GM18508 (cell line): ENCODE data around the gene HOXC6.
"Not testable (repeated sequence)": the region's sequence is repeated elsewhere in the genome, so short reads cannot be mapped to it uniquely, and the experiment has no call there.

Source experiments
- ATAC-seq: cut with Tn5 transposase; IDR thresholded peaks from one replicate; pipeline ENCODE4 v1.9.1; 2021; ENCODE audit warnings: moderate number of reproducible peaks; ENCODE audit not compliant: insufficient read depth, unreplicated experiment

Gene HOXC6

GRCh38 chr12:54077843-54078242 is 49.6 kb downstream of the HOXC6 start:
- ATAC-seq: not testable (repeated sequence)

DNA sequence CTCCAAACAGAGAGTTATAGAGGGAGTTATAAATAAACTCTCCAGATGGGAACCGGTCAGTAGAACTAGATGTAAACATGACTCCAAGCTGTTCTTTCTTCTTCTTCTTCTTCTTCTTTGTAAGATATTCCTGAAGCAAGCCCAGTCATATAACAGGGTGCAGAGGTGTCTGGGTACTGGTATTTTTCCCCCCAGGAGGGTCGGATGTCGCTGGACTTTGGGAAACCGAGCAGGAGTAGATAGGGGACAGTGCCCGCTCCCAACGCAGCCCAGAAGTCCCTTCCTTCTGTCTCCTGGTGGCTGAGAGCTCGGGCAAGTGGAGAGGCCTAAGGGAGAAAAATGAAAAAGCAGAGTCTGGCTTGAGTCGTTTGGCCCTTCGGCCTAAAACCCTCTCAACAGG is 50.9 kb downstream of the HOXC6 start:
- not testable (repeated sequence) for ATAC-seq
